NCI-H2196 treated with DMSO at 0.1 percent for 48 hours (cell line): Measurements from ENCODE around the gene NKAPL.

Experiments used
- DNase-seq: peaks from one replicate; lab custom pipeline; 2025; ENCODE audit not compliant: unreplicated experiment; lab: John Stamatoyannopoulos, UW

NKAPL gene

GRCh38 chr6:28245206-28245941, 13.7 kb upstream of the NKAPL start:
- DNase-seq, result no peak

GRCh38 chr6:28248916-28249315, 10.2 kb upstream of the NKAPL start:
- no peak for DNase-seq

- DNase-seq, result no peak
These were observed 8.3 kb upstream of the NKAPL start for GRCh38 chr6:28250747-28251146.

GRCh38 chr6:28251661-28252008, 7.5 kb upstream of the NKAPL start:
- no peak for DNase-seq

- peak; percentile 73 for DNase-seq
These were observed 6.8 kb upstream of the NKAPL start, which contains the start of gene ZKSCAN4 for GRCh38 chr6:28252009-28252975. Gene ZKSCAN4 (minus strand): TSS chr6:28252269. CDS start chr6:28251980, 289 bp downstream.

GRCh38 chr6:28254121-28254519, 5.0 kb upstream of the NKAPL start:
- no peak for DNase-seq

- DNase-seq, result no peak
These were observed 2.1 kb upstream of the NKAPL start for GRCh38 chr6:28257042-28257441.

GRCh38 chr6:28263922-28264321, 4.8 kb downstream of the NKAPL start:
- no peak for DNase-seq

- DNase-seq, result no peak
These were observed 5.8 kb downstream of the NKAPL start for GRCh38 chr6:28264834-28265401.

GRCh38 chr6:28266563-28266961, 7.5 kb downstream of the NKAPL start:
- no peak for DNase-seq

- DNase-seq, result peak; percentile 59
These were observed 8.0 kb downstream of the NKAPL start, which contains the start of gene ZSCAN26 for GRCh38 chr6:28266962-28267694. Gene ZSCAN26 (plus strand): TSS chr6:28267143. CDS start chr6:28271920, 4,777 bp downstream.

- no peak for DNase-seq
These were observed 8.6 kb downstream of the NKAPL start for GRCh38 chr6:28267695-28268059.

GRCh38 chr6:28269492-28269891, 10.4 kb downstream of the NKAPL start:
- DNase-seq, result no peak

- DNase-seq, result no peak
These were observed 15.8 kb downstream of the NKAPL start for GRCh38 chr6:28274888-28275287.

GRCh38 chr6:28277746-28278145, 18.6 kb downstream of the NKAPL start:
- no peak for DNase-seq

GRCh38 chr6:28280595-28281287, 21.6 kb downstream of the NKAPL start:
- no peak for DNase-seq

GRCh38 chr6:28281288-28282064, 22.4 kb downstream of the NKAPL start, which contains the start of gene PGBD1:
Gene PGBD1 (plus strand): TSS chr6:28281572. CDS start chr6:28283814, 2,242 bp downstream.
- DNase-seq, result peak; percentile 40

GRCh38 chr6:28282926-28283325, 23.8 kb downstream of the NKAPL start:
- no peak for DNase-seq

- DNase-seq, result no peak
These were observed 32.5 kb downstream of the NKAPL start for GRCh38 chr6:28291573-28291972.
